Heart right ventricle (tissue), 16 donors: ENCODE data around the gene NDUFAF2. TPM values are rescaled to one million over a fixed set of nuclear protein-coding genes. Genes with fewer than 3 reads are reported as not detected.

Experiments
- ATAC-seq, 8 donors: fragments of 200-7000 bp; cut with Tn5 transposase; one replicate each; pipeline ENCODE4 v1.9.1; 2020; ENCODE audit warnings: mild to moderate bottlenecking in 8 of 8, moderate library complexity in 8 of 8, moderate number of reproducible peaks in 1 of 8
- DNase-seq, 2 donors: peaks; one replicate each; pipeline ENCODE4 v3.0.0-alpha.2; 2020
- H3K27ac ChIP-seq, 10 donors: fragments of 200-600 bp; sonication (generic) in 2 of 10; one replicate each; pipeline versions ENCODE4 v1.5.0 to v1.8.0; 2020 to 2022; ENCODE audit warnings: mild to moderate bottlenecking in 3 of 10
- H3K27me3 ChIP-seq, 7 donors: fragments of 200-600 bp; one replicate each; pipeline ENCODE4 v1.8.0; 2021 to 2022; ENCODE audit warnings: mild to moderate bottlenecking in 2 of 7
- H3K36me3 ChIP-seq, 9 donors: fragments of 200-600 bp; sonication (generic) in 1 of 9; one replicate each; pipeline versions ENCODE4 v1.5.0 to v1.8.0; 2020 to 2022; ENCODE audit warnings: mild to moderate bottlenecking in 2 of 9
- H3K4me1 ChIP-seq, 9 donors: fragments of 200-600 bp; sonication (generic) in 1 of 9; one replicate each; pipeline versions ENCODE4 v1.5.0 to v1.8.0; 2020 to 2022; ENCODE audit warnings: mild to moderate bottlenecking in 4 of 9
- H3K4me3 ChIP-seq, 10 donors: fragments of 200-600 bp; sonication (generic) in 2 of 10; one replicate each; pipeline versions ENCODE4 v1.5.0 to v1.8.0; 2020 to 2022; ENCODE audit warnings: mild to moderate bottlenecking in 7 of 10, moderate library complexity in 2 of 10
- H3K9me3 ChIP-seq, 11 donors: fragments of 200-600 bp in 10 of 11; sonication (generic) in 2 of 11; one replicate each; pipeline versions ENCODE4 v1.5.0 to v1.8.0; 2013 to 2022; ENCODE audit warnings: mild to moderate bottlenecking in 2 of 11, control low read depth in 1 of 11, moderate library complexity in 1 of 11
- CTCF ChIP-seq, 9 donors: fragments of 200-600 bp; sonication (generic) in 2 of 9; IDR thresholded peaks; one replicate each; pipeline versions ENCODE4 v1.5.0 to v1.8.0; 2021 to 2022; ENCODE audit warnings: antibody characterized with exemption in 9 of 9, mild to moderate bottlenecking in 5 of 9, moderate library complexity in 1 of 9
- WGBS, 2 donors: extraction: QIAGEN DNeasy Blood & Tissue Kit; methylation state at CpG; one replicate each; pipeline ENCODE4 v1.1.7; 2013; ENCODE audit warnings: inconsistent platforms in 1 of 2; 5-methylcytosine and 5-hydroxymethylcytosine counted together
- intact Hi-C, 10 donors: fragments of 100-400 bp; cut with DNase I; formaldehyde crosslinking; loops; one replicate each; pipeline versions ENCODE4 v1.11.1 to v1.14.2; 2022
- polyA plus RNA-seq, 2 donors: library from polyadenylated mRNA; stranded (reverse); fragments of 200-250 nt; gene quantifications; one replicate each; pipeline ENCODE4 v1.2.3, GENCODE V29; 2013
- total RNA-seq, 10 donors: library from RNA; stranded (reverse); fragmentation: NEBNext Ultra II Directional in 3 of 10; extraction: Animal tissue kit (Norgen Biotek cat#: 25700) in 3 of 10; gene quantifications; one replicate each; pipeline versions ENCODE4 v1.2.1 to v1.2.4, GENCODE V29; 2021 to 2023
- donor health status: Arrhythmogenic right ventricular cardiomyopathy.
- donor health status: ischemic (EF 13 %, LVEDD 7.1; RV severe dilation, severe dysfunction).
- donor health status: healthy with polysubstance abuse.
- donor health status: DM: no; HTN: yes; CAD: no.
- donor health status: DM: no; HTN: no; CAD: no.
- donor health status: ischemic (EF 25% LVEDD 6.9; RV normal size, moderate dysfunction).
- donor health status: ischemic (EF 25% LVEDD 5.7; RV mildly dilated, moderate dysfunction).
- donor health status: healthy.
- donor health status: DM: yes; HTN: yes; CAD: no.
- donor health status: Ischemic cardiomyopathy.
- donor health status: ischemic (EF 35%, LVEDD 5.7; RV mildly dilated, moderate dysfunction).
- donor health status: nonischemic (EF 11% LVEDD 7.7; RV severe dilation, severe dysfunction).
- donor health status: DM: yes; HTN: yes; CAD: no.
- donor health status: PGD.
- donor health status: ischemic (EF 29% LVEDD 5.4; RV normal size, mild dysfunction).
- donor health status: nonischemic (EF 23%, LVEDD 6.1; RV moderate dilation, normal function).

Gene NDUFAF2
- total and polyA plus RNA-seq, 12 donors = 23.0 to 96.5 (median 32.0) TPM

GRCh38 chr5:61162010-61162831 is 217.2 kb downstream of the NDUFAF2 start, which contains the start of gene SMIM15:
Gene SMIM15, minus strand, starts transcription at chr5:61162468. Its CDS starts 2,297 bp downstream, at chr5:61160171.
- H3K4me3 ChIP-seq = peak within 1 kb of the TSS; percentile 65 to 99 (median 92)
- 0 to 1% methylated on average over 73 of the region's 73 CpGs for WGBS, 2 donors

GRCh38 chr5:61162832-61163567 is 218.0 kb downstream of the NDUFAF2 start:
- peaks cover 0 to 46% (median 22%) of the 10 kb centered on the region in 9 donors for H3K4me1 ChIP-seq
- TF ChIP-seq CTCF (IDR thresholded peaks at IDR 0.05) = no peak
- 28 to 31% methylated on average over 14 of the region's 14 CpGs for WGBS, 2 donors
- H3K36me3 ChIP-seq = peaks cover 0 to 32% (median 11%) of the 10 kb centered on the region in 9 donors
- ATAC-seq = peak in 7 of 8 donors; percentile 14 to 63 (median 43)
- H3K27me3 ChIP-seq = no peaks in the 10 kb centered on the region
- H3K4me3 ChIP-seq = peak overlapping the region; percentile 65 to 99 (median 92)
- intact Hi-C loops = loop anchor here (2.0 to 10.0 kb wide), 12 partner anchors 112 to 652 kb away; partner anchors contain the start of genes ZSWIM6 (in 7 of the 10), ERCC8 (in 3 of the 10) and NDUFAF2 (in 3 of the 10)
- H3K9me3 ChIP-seq = no peaks in the 10 kb centered on the region
- DNase-seq = peak in 1 of 2 donors; percentile 15
- H3K27ac ChIP-seq = peak overlapping the region; percentile 80 to 97 (median 94)

More at GRCh38 chr5:61162010-61162831, 217.2 kb downstream of the NDUFAF2 start, which contains the start of gene SMIM15:
- ATAC-seq (peak; percentile 98 to 99 (median 99)), DNase-seq (peak; percentile 89 to 90)
- Histone ChIP-seq H3K27ac (peak within 1 kb of the TSS; percentile 80 to 97 (median 94)), H3K27me3 (no peaks in the 10 kb centered on the region), H3K36me3 (peaks cover 0 to 37% (median 11%) of the 10 kb centered on the region in 9 donors), H3K9me3 (no peaks in the 10 kb centered on the region), H3K4me1 (peaks cover 0 to 46% (median 22%) of the 10 kb centered on the region in 9 donors)
- TF ChIP-seq CTCF (IDR thresholded peaks at IDR 0.05) = no peak
- intact Hi-C loops = loop anchor here (2.0 to 10.0 kb wide), 12 partner anchors 113 to 653 kb away; partner anchors contain the start of genes ZSWIM6 (in 7 of the 10), ERCC8 (in 3 of the 10) and NDUFAF2 (in 3 of the 10)

GRCh38 chr5:61163905-61164304 is 218.9 kb downstream of the NDUFAF2 start:
- Histone ChIP-seq H3K27me3 (no peaks in the 10 kb centered on the region), H3K9me3 (no peaks in the 10 kb centered on the region), H3K36me3 (peaks cover 0 to 22% (median 10%) of the 10 kb centered on the region in 9 donors), H3K4me1 (peaks cover 0 to 38% (median 22%) of the 10 kb centered on the region in 9 donors), H3K4me3 (peak overlapping the region in 2 of 10 donors; percentile 78 to 98), H3K27ac (no peak overlapping the region)
- ATAC-seq (no peak), DNase-seq (no peak)
- 93 to 96% methylated on average over 13 of the region's 13 CpGs for WGBS, 2 donors
- TF ChIP-seq CTCF (IDR thresholded peaks at IDR 0.05) = no peak
- intact Hi-C loops = loop anchor here (2.0 to 10.0 kb wide), 12 partner anchors 111 to 651 kb away; partner anchors contain the start of genes ZSWIM6 (in 7 of the 10), ERCC8 (in 3 of the 10) and NDUFAF2 (in 3 of the 10)
